HepG2 (cell line): ENCODE results near the gene POSTN. TPM values are rescaled to one million over a fixed set of nuclear protein-coding genes. Genes with fewer than 3 reads are reported as not detected.

ENCODE experiments used
- ATAC-seq: fragments of 200-7000 bp; cut with Tn5 transposase; 3 replicates; pipeline ENCODE4 v1.9.1; 2020; ENCODE audit warnings: mild to moderate bottlenecking, moderate library complexity
- BruUV-seq: library from RNA; stranded (reverse); fragments of 400-500 nt; replicated peaks from 2 replicates; lab custom pipeline; 2021; lab: Mats Ljungman, UMichigan
- CTCF ChIA-PET: fragments of 300-600 bp; formaldehyde crosslinking; extraction: SDS; loops from one replicate; lab custom pipeline; 2021; ENCODE audit warnings: low total read pairs, inconsistent platforms, low intra/inter-chr PET ratio; lab: Yijun Ruan, JAX
- POLR2A ChIA-PET: fragments of 350-600 bp; sonication (Branson Sonifier 250); formaldehyde crosslinking; loops from one replicate; lab custom pipeline; 2020; ENCODE audit warnings: antibody characterized with exemption, inconsistent platforms; lab: Yijun Ruan, JAX
- DNase-seq: peaks from one replicate; pipeline ENCODE4 v3.0.0-alpha.2; 2015; ENCODE audit warnings: low spot score
- FAIRE-seq: peaks from 3 replicates; lab custom pipeline; 2011; peaks lifted over from hg19 to GRCh38; lab: Jason Lieb, UNC
- H2AFZ ChIP-seq: one replicate; pipeline ENCODE4 v1.6.1; 2011; ENCODE audit warnings: low read length, inconsistent platforms
- H3K27ac ChIP-seq: fragments of 300-600 bp; 3 replicates; pipeline ENCODE4 v1.8.0; 2011; ENCODE audit warnings: mixed run types, mild to moderate bottlenecking, mixed read lengths, low read length, inconsistent platforms; ENCODE audit not compliant: insufficient read depth; ENCODE audit errors: extremely low read length
- H3K27me3 ChIP-seq, 2 experiments: fragments of 200-600 bp in 1 of 2; 2 replicates in 1 of 2; 3 replicates in 1 of 2; pipeline versions ENCODE4 v1.6.0 to v1.8.0; 2011; ENCODE audit warnings: low read length in 2 of 2, mild to moderate bottlenecking in 2 of 2, moderate library complexity in 2 of 2, inconsistent platforms in 1 of 2; ENCODE audit not compliant: insufficient read depth in 2 of 2, control insufficient read depth in 1 of 2
- H3K36me3 ChIP-seq, 2 experiments: fragments of 200-600 bp in 1 of 2; replicated peaks in 1 of 2; 2 replicates in 1 of 2; 3 replicates in 1 of 2; pipeline versions ENCODE4 v1.5.1 to v1.8.0; 2011; ENCODE audit warnings: low read length in 2 of 2, inconsistent platforms in 1 of 2; ENCODE audit not compliant: insufficient read depth in 2 of 2, control insufficient read depth in 1 of 2
- H3K4me1 ChIP-seq: 2 replicates; pipeline ENCODE4 v1.5.1; 2012; ENCODE audit warnings: low read length, inconsistent platforms; ENCODE audit not compliant: insufficient read depth
- H3K4me2 ChIP-seq: 2 replicates; pipeline ENCODE4 v1.6.0; 2011; ENCODE audit warnings: low read depth, low read length, inconsistent platforms
- H3K4me3 ChIP-seq, 3 experiments: fragments of 200-600 bp in 1 of 3; sonication (generic), shearing (Covaris generic) in 1 of 3; replicated peaks in 1 of 3; 2 replicates each; pipeline ENCODE4 v1.5.1; 2011 to 2016; ENCODE audit warnings: low read length in 3 of 3, inconsistent platforms in 2 of 3, low read depth in 2 of 3, mild to moderate bottlenecking in 2 of 3, control low read depth in 1 of 3, mixed read lengths in 1 of 3; ENCODE audit not compliant: insufficient read depth in 1 of 3
- H3K79me2 ChIP-seq: one replicate; pipeline ENCODE4 v1.6.1; 2011; ENCODE audit warnings: low read length, inconsistent platforms; ENCODE audit not compliant: insufficient read depth
- H3K9ac ChIP-seq: 2 replicates; pipeline ENCODE4 v1.6.0; 2011; ENCODE audit warnings: mild to moderate bottlenecking, low read depth, low read length, inconsistent platforms; ENCODE audit not compliant: insufficient read depth
- H3K9me3 ChIP-seq: 2 replicates; pipeline ENCODE4 v1.5.1; 2012; ENCODE audit warnings: mild to moderate bottlenecking, low read length
- H4K20me1 ChIP-seq: 2 replicates; pipeline ENCODE4 v1.6.0; 2011; ENCODE audit warnings: inconsistent platforms, mild to moderate bottlenecking, low read length, moderate library complexity; ENCODE audit not compliant: insufficient read depth
- EED ChIP-seq: sonication (generic); formaldehyde crosslinking; IDR thresholded peaks from 2 replicates; pipeline ENCODE4 v1.5.0; 2020; ENCODE audit warnings: mild to moderate bottlenecking, missing genetic modification reagents
- POLR2G ChIP-seq: fragments of 200-400 bp; formaldehyde crosslinking; IDR thresholded peaks from 2 replicates; pipeline ENCODE4 v1.6.1; 2018; ENCODE audit warnings: mild to moderate bottlenecking, low read depth, low read length, moderate library complexity
- PRMT3 ChIP-seq: sonication (generic); formaldehyde crosslinking; IDR thresholded peaks from 2 replicates; pipeline ENCODE4 v1.8.1; 2022; ENCODE audit warnings: low read depth, mild to moderate bottlenecking, moderate library complexity, missing genetic modification reagents, borderline replicate concordance
- REL ChIP-seq: sonication (generic); formaldehyde crosslinking; conservative IDR thresholded peaks from 2 replicates; pipeline ENCODE4 v1.8.0; 2022; ENCODE audit warnings: mild to moderate bottlenecking, missing genetic modification reagents, moderate library complexity
- SOX5 ChIP-seq: IDR thresholded peaks from 2 replicates; pipeline ENCODE4 v1.6.1; 2016; ENCODE audit warnings: borderline replicate concordance
- TGIF2 ChIP-seq: IDR thresholded peaks from 2 replicates; pipeline ENCODE4 v1.6.1; 2016; ENCODE audit warnings: control low read depth, missing compliant biosample characterization
- ZNF615 ChIP-seq: sonication (generic); formaldehyde crosslinking; IDR thresholded peaks from 2 replicates; pipeline ENCODE4 v1.5.0; 2020; ENCODE audit warnings: mild to moderate bottlenecking, missing genetic modification reagents, borderline replicate concordance
- ZSCAN25 ChIP-seq: sonication (generic); formaldehyde crosslinking; IDR thresholded peaks from 2 replicates; pipeline ENCODE4 v1.8.0; 2022; ENCODE audit warnings: mild to moderate bottlenecking, missing genetic modification reagents
- WGBS: methylation state at CpG from one replicate; pipeline ENCODE4 v1.1.6; 2017; ENCODE audit warnings: low lambda C conversion rate; 5-methylcytosine and 5-hydroxymethylcytosine counted together
- in situ Hi-C: cut with HindIII; loops from 2 replicates; pipeline ENCODE4 v1.10.0; 2017; ENCODE audit warnings: low pct_unique_long_range_greater_than_20kb; ENCODE audit not compliant: extremely low pct_ligation_motif_present
- intact Hi-C: fragments of 100-400 bp; cut with micrococcal nuclease; formaldehyde crosslinking; loops from one replicate; pipeline ENCODE4 v1.10.0; 2022; ENCODE audit not compliant: unreplicated experiment
- polyA plus RNA-seq, 8 experiments: library from polyadenylated mRNA; depleted of rRNA in 3 of 8; stranded (reverse) in 7 of 8; unstranded in 1 of 8; fragments of >200 nt; fragmentation: Illumina TruSeq in 4 of 8; extraction: Trizol in 4 of 8; gene quantifications; 2 replicates each; pipeline versions ENCODE4 v1.2.1 to v1.2.3, GENCODE V29; 2011 to 2016; ENCODE audit warnings: low read depth in 4 of 8, missing spikeins in 1 of 8, mixed read lengths in 1 of 8; ENCODE audit not compliant: insufficient read depth in 1 of 8
- total RNA-seq, 5 experiments: library from RNA; depleted of rRNA; stranded (reverse); fragments of >200 nt; fragmentation: Illumina TruSeq; extraction: Trizol; gene quantifications; 2 replicates each; pipeline ENCODE4 v1.2.3, GENCODE V29; 2016; ENCODE audit warnings: low read depth in 1 of 5
- TF ChIP-seq, protein P1 (sequence below): sonication (generic); formaldehyde crosslinking; IDR thresholded peaks from 2 replicates; pipeline ENCODE4 v1.4.0; 2020; ENCODE audit warnings: missing genetic modification reagents, borderline replicate concordance
- TF ChIP-seq, protein P2 (sequence below): sonication (generic); formaldehyde crosslinking; IDR thresholded peaks from 2 replicates; pipeline ENCODE4 v1.4.0; 2020; ENCODE audit warnings: missing genetic modification reagents
- TF ChIP-seq, protein P3 (sequence below): IDR thresholded peaks from 2 replicates; pipeline ENCODE4 v1.6.1; 2012; ENCODE audit warnings: inconsistent platforms

The POSTN gene
- total and polyA plus RNA-seq, 2 of the 13 experiments (the other 11 are each of a cell fraction or from before 2014, with no cell fraction given): not detected

DNA sequence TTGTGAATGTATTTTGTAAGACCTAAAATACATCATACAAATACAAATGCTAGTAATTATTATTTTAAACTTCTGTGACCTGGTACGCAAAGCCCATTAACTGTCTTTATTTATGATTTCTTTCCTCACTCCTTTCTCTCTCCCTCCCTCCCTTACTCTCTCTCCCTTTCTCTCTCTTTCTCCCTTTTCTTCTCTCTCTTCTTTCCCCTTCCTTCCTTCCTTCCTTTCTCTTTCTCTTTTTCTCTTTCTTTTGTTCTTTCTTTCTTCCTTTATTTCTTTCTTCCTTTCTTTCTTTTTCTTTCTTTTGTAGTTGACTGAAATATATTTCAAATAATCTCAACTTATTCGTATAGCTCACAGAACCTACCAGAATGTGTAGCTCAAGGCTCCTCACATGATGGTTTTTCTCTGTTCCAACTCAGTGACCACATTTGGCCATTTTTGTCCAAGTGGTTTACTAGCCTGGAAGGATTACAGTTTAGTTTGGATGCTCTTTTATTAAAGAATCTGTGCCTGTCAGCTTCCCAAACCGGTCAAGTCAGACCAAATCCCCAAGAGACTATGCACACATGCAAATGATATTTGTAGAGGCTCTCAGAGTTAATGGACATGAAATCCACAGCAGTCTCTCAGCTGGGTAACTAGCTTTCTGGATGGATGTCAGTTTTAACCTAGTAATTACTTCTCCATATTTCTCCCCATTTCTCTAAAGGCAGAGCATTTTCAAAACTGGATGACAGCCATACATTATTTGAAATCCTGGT is 71.7 kb downstream of the POSTN start:
- intact Hi-C loops: no loop called here
- no peak for TF ChIP-seq SOX5 (CRISPR knock-in tag)
- TF ChIP-seq, protein P1, sequence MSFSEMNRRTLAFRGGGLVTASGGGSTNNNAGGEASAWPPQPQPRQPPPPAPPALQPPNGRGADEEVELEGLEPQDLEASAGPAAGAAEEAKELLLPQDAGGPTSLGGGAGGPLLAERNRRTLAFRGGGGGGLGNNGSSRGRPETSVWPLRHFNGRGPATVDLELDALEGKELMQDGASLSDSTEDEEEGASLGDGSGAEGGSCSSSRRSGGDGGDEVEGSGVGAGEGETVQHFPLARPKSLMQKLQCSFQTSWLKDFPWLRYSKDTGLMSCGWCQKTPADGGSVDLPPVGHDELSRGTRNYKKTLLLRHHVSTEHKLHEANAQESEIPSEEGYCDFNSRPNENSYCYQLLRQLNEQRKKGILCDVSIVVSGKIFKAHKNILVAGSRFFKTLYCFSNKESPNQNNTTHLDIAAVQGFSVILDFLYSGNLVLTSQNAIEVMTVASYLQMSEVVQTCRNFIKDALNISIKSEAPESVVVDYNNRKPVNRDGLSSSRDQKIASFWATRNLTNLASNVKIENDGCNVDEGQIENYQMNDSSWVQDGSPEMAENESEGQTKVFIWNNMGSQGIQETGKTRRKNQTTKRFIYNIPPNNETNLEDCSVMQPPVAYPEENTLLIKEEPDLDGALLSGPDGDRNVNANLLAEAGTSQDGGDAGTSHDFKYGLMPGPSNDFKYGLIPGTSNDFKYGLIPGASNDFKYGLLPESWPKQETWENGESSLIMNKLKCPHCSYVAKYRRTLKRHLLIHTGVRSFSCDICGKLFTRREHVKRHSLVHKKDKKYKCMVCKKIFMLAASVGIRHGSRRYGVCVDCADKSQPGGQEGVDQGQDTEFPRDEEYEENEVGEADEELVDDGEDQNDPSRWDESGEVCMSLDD (CRISPR knock-in tag): no peak
- TF ChIP-seq, protein P2, sequence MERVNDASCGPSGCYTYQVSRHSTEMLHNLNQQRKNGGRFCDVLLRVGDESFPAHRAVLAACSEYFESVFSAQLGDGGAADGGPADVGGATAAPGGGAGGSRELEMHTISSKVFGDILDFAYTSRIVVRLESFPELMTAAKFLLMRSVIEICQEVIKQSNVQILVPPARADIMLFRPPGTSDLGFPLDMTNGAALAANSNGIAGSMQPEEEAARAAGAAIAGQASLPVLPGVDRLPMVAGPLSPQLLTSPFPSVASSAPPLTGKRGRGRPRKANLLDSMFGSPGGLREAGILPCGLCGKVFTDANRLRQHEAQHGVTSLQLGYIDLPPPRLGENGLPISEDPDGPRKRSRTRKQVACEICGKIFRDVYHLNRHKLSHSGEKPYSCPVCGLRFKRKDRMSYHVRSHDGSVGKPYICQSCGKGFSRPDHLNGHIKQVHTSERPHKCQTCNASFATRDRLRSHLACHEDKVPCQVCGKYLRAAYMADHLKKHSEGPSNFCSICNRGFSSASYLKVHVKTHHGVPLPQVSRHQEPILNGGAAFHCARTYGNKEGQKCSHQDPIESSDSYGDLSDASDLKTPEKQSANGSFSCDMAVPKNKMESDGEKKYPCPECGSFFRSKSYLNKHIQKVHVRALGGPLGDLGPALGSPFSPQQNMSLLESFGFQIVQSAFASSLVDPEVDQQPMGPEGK (CRISPR knock-in tag): no peak
- no peak for TF ChIP-seq ZSCAN25
- no peak for TF ChIP-seq REL
- TF ChIP-seq EED (CRISPR knock-in tag): no peak
- TF ChIP-seq PRMT3 (CRISPR knock-in tag): no peak
- TF ChIP-seq, protein P3, sequence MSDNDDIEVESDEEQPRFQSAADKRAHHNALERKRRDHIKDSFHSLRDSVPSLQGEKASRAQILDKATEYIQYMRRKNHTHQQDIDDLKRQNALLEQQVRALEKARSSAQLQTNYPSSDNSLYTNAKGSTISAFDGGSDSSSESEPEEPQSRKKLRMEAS: no peak
- no peak for TF ChIP-seq POLR2G
- TF ChIP-seq ZNF615: no peak
- no peak for TF ChIP-seq TGIF2 (CRISPR knock-in tag)
- TF ChIP-seq, all 625 proteins: peak for 0
- in situ Hi-C loops: no loop called here
- Histone ChIP-seq H3K36me3 (no peaks in the 10 kb centered on the region), H3K27me3 (no peaks in the 10 kb centered on the region), H3K4me3 (no peak overlapping the region), H2AFZ (no peak overlapping the region), H3K9ac (no peak overlapping the region), H3K4me2 (no peak overlapping the region), H3K9me3 (peaks cover 9% of the 10 kb centered on the region), H3K4me1 (no peaks in the 10 kb centered on the region), H3K79me2 (no peaks in the 10 kb centered on the region), H3K27ac (no peak overlapping the region), H4K20me1 (no peaks in the 10 kb centered on the region)
- ChIA-PET POLR2A (no interaction called here), CTCF (no interaction called here)
- no peak for FAIRE-seq
- ATAC-seq: no peak
- WGBS: 20% methylated on average over 3 of the region's 3 CpGs
- DNase-seq: no peak
- BruUV-seq: no TSS peak
